Kidney epithelial cell (primary cell): Measurements from ENCODE around the gene TEKT1. TPM values are rescaled to one million over a fixed set of nuclear protein-coding genes. Genes with fewer than 3 reads are reported as not detected.
"Not testable (repeated sequence)": the region's sequence is repeated elsewhere in the genome, so short reads cannot be mapped to it uniquely, and the experiment has no call there.

Experiments
- DNase-seq: peaks from one replicate; pipeline ENCODE4 v3.0.0-alpha.2; 2010; ENCODE audit warnings: low read depth
- H3K27me3 ChIP-seq: 2 replicates; pipeline ENCODE4 v1.6.0; 2011; ENCODE audit warnings: low read length; ENCODE audit not compliant: control insufficient read depth, insufficient read depth
- H3K36me3 ChIP-seq: 2 replicates; pipeline ENCODE4 v1.5.1; 2011; ENCODE audit warnings: low read length; ENCODE audit not compliant: control insufficient read depth, insufficient read depth
- H3K4me3 ChIP-seq: 2 replicates; pipeline ENCODE4 v1.5.1; 2011; ENCODE audit warnings: low read depth, mild to moderate bottlenecking, control low read depth, low read length
- total RNA-seq: library from RNA; depleted of rRNA; stranded (reverse); fragments of >200 nt; gene quantifications from 2 replicates; pipeline ENCODE4 v1.2.3, GENCODE V29; 2015
- TF ChIP-seq, protein P1 (sequence below): IDR thresholded peaks from 2 replicates; pipeline ENCODE4 v1.5.1; 2011; ENCODE audit warnings: mild to moderate bottlenecking, moderate library complexity, low read length, control low read depth, inconsistent platforms; ENCODE audit not compliant: insufficient read depth, poor library complexity, severe bottlenecking

Gene TEKT1
- total RNA-seq, 1 donor from 2014 or later, result not detected

DNA sequence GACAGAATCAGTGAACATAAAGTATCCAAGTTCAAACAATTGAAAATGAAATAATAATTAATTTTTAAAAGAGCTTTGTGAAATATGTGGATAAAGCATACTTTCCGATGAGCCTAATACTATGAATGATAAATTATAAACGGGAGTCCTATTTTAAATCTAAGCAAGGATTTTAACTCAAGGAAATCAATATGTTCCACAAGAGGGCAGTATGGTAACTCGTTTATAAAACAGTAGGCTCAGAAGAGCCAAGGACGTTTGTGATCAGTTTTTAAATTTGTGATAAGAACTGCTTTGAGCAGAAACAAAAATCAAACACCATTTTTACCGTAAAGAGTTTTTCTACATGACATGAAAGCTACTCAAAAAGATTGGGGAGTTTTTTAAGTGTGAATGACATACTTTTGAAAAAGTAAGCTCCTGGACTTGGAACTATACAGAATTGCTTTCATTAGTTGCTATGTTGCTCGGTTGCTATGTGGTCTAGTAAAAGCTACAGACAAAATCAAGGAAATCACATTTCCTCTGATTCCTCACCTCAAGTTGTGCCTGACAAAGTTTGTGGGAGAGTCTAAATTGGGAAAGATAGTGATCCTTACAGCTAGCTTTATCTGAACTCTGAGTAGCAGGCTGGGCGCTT is 11.8 kb upstream of the TEKT1 start:
- DNase-seq, result no peak
- peaks cover 12% of the 10 kb centered on the region for H3K27me3 ChIP-seq
- no peaks in the 10 kb centered on the region for H3K36me3 ChIP-seq
- TF ChIP-seq, protein P1, sequence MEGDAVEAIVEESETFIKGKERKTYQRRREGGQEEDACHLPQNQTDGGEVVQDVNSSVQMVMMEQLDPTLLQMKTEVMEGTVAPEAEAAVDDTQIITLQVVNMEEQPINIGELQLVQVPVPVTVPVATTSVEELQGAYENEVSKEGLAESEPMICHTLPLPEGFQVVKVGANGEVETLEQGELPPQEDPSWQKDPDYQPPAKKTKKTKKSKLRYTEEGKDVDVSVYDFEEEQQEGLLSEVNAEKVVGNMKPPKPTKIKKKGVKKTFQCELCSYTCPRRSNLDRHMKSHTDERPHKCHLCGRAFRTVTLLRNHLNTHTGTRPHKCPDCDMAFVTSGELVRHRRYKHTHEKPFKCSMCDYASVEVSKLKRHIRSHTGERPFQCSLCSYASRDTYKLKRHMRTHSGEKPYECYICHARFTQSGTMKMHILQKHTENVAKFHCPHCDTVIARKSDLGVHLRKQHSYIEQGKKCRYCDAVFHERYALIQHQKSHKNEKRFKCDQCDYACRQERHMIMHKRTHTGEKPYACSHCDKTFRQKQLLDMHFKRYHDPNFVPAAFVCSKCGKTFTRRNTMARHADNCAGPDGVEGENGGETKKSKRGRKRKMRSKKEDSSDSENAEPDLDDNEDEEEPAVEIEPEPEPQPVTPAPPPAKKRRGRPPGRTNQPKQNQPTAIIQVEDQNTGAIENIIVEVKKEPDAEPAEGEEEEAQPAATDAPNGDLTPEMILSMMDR, result peak; percentile 29
- no peak overlapping the region for H3K4me3 ChIP-seq

DNA sequence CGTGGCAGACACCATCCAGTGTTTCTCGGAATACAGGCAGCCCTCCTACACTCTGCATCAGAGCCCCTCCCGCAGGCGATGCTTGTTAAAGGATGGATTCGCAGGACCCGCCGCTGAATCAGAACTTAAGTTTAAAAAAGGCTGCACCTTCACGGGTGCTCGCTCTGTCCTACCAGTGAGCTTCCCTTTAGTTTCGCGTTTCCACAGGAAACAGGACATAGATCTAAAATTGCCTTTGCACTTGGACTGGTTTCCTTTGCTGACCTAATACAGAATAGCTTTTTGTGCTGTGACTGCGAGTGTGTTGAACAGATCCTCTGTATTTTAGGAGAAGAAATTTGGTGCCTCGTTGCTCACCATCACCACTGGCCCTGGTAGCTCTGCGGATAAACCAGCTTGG is 10.2 kb upstream of the TEKT1 start:
- H3K4me3 ChIP-seq, H3K36me3 ChIP-seq: not testable (repeated sequence)
- H3K27me3 ChIP-seq, result peaks cover 18% of the 10 kb centered on the region

DNA sequence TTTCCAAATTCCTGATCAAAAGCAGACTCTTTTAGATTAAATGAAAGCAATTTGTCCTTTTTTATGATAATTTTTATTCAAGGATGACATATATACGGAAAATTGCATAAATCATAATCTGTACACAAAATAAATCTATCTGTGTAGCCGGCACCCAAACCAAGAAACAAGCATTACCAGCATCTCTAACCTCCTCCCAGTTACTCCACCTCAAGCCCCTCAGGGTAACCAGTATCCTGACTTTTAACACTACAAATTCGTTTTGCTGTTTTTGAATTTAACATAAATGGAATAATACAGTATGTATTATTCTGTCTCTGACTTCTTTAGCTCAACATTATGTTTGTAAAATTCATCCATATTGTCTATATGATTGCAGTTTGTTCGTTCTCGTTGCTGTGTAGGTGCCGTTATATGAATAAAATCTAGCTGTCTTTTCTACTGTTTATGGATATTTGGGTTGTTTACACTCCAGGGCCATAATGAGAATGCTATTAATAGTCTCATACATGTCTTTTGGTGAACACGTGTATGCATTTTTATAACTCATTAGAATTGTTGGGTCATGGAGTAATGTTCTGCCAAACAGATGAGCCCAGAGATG is 1.0 kb downstream of the TEKT1 start:
- TF ChIP-seq, protein P1, result no peak

More for the DNA sequence above, 10.2 kb upstream of the TEKT1 start:
- not testable (repeated sequence) for DNase-seq

DNA sequence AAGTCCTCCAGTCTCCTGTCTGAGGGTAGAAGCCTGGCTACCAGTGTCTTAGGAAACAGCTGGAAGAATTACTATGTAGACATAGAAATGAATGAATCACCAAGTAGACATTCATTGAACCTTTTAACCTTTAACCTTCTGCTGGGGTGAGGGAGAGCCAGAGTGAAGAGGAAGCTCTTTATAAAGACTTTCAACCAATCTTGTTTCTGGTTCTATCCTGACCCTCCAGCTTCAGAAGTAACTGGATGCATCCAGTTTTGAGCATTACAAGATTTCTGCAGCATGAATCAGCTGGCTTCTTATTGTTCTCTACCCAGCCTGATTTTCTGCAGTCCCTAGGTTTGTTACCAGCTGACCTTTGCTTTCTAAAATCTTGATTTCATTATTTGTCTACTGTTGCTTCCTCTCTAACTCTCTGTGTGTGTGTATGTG is 8.5 kb downstream of the TEKT1 start:
- Histone ChIP-seq H3K27me3 (peaks cover 2% of the 10 kb centered on the region), H3K36me3 (no peaks in the 10 kb centered on the region), H3K4me3 (no peak overlapping the region)
- TF ChIP-seq, protein P1, result no peak
- DNase-seq, result peak; percentile 32

More for the DNA sequence above, 1.0 kb downstream of the TEKT1 start:
- DNase-seq, result no peak
- H3K27me3 ChIP-seq, result peaks cover 22% of the 10 kb centered on the region
- H3K36me3 ChIP-seq, result no peaks in the 10 kb centered on the region
- H3K4me3 ChIP-seq, result no peak overlapping the region

DNA sequence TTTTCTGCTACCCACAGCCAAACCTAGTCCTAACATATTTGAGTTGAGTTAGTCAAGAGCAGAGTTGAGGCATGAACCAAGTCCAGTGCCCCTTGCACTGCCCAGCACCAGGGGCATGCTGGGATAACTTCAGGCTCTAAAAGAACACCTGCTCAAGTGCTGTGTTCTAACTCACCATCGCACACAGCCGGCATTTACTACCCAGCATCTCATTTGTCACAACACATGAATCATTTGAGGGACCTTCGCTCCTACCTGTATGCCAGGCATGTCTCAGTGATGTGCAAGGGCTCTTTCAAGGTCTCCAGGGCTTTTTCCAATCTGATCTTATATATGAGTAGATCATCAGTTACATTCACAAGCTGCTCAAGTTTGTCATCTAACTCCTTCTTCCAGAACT is 12.6 kb downstream of the TEKT1 start:
- H3K36me3 ChIP-seq, result no peaks in the 10 kb centered on the region
- H3K4me3 ChIP-seq, result no peak overlapping the region
- no peak for DNase-seq
- H3K27me3 ChIP-seq, result peaks cover 2% of the 10 kb centered on the region
- TF ChIP-seq, protein P1, result no peak

DNA sequence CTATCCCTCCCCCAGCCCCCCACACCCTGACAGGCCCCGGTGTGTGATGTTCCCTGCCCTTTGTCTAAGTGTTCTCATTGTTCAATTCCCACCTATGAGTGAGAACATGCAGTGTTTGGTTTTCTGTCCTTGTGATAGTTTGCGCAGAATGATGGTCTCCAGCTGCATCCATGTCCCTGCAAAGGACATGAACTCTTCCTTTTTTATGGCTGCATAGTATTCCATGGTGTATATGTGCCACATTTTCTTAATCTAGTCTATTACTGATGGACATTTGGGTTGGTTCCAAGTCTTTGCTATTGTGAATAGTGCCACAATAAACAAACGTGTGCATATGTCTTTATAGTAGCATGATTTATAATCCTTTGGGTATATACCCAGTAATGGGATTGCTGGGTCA is 15.2 kb downstream of the TEKT1 start:
- not testable (repeated sequence) for H3K4me3 ChIP-seq, H3K36me3 ChIP-seq, H3K27me3 ChIP-seq, DNase-seq

DNA sequence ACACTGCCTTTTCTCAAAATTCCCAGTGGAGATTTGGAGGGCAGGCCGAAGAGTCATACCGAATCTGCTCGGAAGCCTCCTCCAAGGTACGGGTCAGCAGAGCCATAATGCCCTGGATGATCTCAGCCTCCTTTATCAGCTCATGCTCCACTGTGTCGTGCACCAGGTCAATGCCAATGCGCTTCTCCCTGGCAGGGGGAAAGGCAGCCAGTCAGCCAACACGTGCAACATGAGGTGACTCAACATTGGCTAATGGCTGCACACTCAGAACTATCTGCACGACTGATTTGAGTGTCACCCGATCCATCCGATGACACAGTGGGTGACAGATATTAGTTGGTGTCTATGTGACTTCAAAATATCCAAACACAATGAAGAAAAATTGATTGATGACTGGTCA is 15.8 kb downstream of the TEKT1 start:
- DNase-seq, result no peak
- Histone ChIP-seq H3K4me3 (no peak overlapping the region), H3K36me3 (no peaks in the 10 kb centered on the region), H3K27me3 (no peaks in the 10 kb centered on the region)
- TF ChIP-seq, protein P1, result no peak
